ENCODE measurements around the gene ZDHHC20. TPM values are rescaled to one million over a fixed set of nuclear protein-coding genes. Genes with fewer than 3 reads are reported as not detected.

The ZDHHC20 gene
- total RNA-seq, 1 donor from 2014 or later, result 72.5 TPM

DNA sequence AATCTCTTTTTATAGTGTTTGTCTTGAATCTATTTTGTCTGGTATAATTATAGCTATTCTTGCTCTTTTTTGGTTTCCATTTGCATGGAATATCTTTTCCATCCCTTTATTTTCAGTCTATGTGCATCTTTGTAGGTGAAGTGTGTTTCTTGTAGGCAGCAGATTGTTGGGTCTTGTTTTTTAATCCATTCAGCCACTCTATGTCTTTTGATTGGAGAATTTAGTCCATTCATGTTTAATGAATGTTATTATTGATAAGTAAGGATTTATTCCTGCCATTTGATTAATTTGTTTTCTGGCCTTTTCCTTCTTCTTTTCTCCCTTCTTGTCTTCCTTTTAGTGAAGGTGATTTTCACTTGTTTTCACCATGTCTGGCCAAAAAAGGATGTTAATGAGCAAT is 11.7 kb upstream of the ZDHHC20 start:
- DNase-seq (ENCODE audit: low spot score), result no peak
- TF ChIP-seq, protein P1, sequence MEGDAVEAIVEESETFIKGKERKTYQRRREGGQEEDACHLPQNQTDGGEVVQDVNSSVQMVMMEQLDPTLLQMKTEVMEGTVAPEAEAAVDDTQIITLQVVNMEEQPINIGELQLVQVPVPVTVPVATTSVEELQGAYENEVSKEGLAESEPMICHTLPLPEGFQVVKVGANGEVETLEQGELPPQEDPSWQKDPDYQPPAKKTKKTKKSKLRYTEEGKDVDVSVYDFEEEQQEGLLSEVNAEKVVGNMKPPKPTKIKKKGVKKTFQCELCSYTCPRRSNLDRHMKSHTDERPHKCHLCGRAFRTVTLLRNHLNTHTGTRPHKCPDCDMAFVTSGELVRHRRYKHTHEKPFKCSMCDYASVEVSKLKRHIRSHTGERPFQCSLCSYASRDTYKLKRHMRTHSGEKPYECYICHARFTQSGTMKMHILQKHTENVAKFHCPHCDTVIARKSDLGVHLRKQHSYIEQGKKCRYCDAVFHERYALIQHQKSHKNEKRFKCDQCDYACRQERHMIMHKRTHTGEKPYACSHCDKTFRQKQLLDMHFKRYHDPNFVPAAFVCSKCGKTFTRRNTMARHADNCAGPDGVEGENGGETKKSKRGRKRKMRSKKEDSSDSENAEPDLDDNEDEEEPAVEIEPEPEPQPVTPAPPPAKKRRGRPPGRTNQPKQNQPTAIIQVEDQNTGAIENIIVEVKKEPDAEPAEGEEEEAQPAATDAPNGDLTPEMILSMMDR (IDR thresholded peaks at IDR 0.05; ENCODE audit: unreplicated experiment), result no peak
- peaks cover 9% of the 10 kb centered on the region for H3K4me1 Mint-ChIP-seq (ENCODE audit: unreplicated experiment)
- H3K36me3 Mint-ChIP-seq (ENCODE audit: low read depth, unreplicated experiment), result no peaks in the 10 kb centered on the region
- no peaks in the 10 kb centered on the region for H3K9me3 Mint-ChIP-seq (ENCODE audit: unreplicated experiment)
- no peaks in the 10 kb centered on the region for H3K27me3 Mint-ChIP-seq (ENCODE audit: unreplicated experiment)
- H3K27ac Mint-ChIP-seq (ENCODE audit: unreplicated experiment), result no peak overlapping the region
- no peak overlapping the region for H3K4me3 Mint-ChIP-seq (ENCODE audit: unreplicated experiment)

DNA sequence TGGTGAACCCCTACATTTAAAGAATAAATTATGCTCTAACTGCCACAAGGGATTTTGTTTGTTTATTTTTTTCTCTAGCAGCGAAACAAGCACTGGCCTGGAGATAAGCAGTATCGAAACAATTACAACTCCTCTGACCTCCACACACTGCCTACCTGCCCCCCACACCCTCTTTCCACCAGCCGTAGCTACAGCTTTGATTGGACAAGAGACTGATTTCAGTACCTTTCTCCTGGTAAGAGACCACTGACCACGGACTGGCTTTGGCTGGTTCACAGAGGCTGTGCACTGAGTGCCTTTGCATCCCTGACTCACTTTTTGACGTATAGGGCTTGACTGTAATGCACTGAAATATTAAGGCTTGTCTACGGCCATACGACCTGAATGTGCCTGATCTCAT is 7.4 kb upstream of the ZDHHC20 start:
- Mint-ChIP-seq H3K36me3 (ENCODE audit: low read depth, unreplicated experiment) (no peaks in the 10 kb centered on the region), H3K27ac (ENCODE audit: unreplicated experiment) (no peak overlapping the region), H3K27me3 (ENCODE audit: unreplicated experiment) (peaks cover 3% of the 10 kb centered on the region), H3K9me3 (ENCODE audit: unreplicated experiment) (no peaks in the 10 kb centered on the region), H3K4me3 (ENCODE audit: unreplicated experiment) (no peak overlapping the region), H3K4me1 (ENCODE audit: unreplicated experiment) (peaks cover 14% of the 10 kb centered on the region)
- TF ChIP-seq, protein P1 (IDR thresholded peaks at IDR 0.05; ENCODE audit: unreplicated experiment), result no peak
- DNase-seq (ENCODE audit: low spot score), result no peak

DNA sequence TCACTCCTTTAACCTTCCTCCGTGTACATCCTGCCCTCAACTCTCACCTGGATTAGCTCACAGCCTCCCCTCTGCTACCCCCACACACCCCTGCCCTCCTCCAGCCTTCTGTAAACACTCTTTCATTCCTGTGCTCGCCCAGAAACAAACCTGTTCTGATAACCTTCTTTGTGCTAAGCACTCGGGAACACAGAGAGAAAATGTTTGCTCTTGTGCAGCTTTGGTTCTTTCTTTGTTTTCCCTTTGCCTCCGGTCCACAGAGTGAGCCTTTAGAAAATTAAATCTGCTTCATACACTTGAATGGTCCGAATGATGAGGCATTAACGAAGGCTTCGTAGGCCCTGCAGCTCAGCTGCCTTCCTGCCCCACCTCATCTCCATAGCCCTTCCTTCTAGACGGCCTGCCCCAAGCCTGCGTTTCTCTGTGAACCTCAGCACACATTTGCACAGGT is 6.6 kb upstream of the ZDHHC20 start:
- Mint-ChIP-seq H3K9me3 (ENCODE audit: unreplicated experiment) (no peaks in the 10 kb centered on the region), H3K36me3 (ENCODE audit: low read depth, unreplicated experiment) (no peaks in the 10 kb centered on the region), H3K4me1 (ENCODE audit: unreplicated experiment) (peaks cover 14% of the 10 kb centered on the region), H3K4me3 (ENCODE audit: unreplicated experiment) (no peak overlapping the region), H3K27me3 (ENCODE audit: unreplicated experiment) (peaks cover 3% of the 10 kb centered on the region), H3K27ac (ENCODE audit: unreplicated experiment) (no peak overlapping the region)
- no peak for DNase-seq (ENCODE audit: low spot score)
- TF ChIP-seq, protein P1 (IDR thresholded peaks at IDR 0.05; ENCODE audit: unreplicated experiment), result no peak

DNA sequence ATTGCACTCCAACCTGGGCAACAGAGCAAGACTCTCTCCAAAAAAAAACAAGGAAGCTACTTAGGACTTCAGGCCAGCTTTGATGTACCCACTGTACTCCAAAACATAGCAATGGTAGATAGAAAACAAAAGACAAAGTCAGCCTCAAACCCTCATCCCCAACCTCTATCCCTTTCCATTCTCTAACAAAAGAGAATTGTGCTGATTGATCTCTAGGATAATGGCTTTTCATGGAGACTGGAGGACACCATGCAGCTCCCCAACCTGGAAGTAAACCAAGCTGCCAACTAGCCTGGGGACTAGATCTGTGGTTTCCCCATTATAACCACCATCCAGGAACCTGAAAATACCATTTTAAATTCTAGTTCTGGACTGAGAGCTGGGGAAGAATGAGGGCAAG is 4.3 kb upstream of the ZDHHC20 start:
- no peak overlapping the region for H3K4me3 Mint-ChIP-seq (ENCODE audit: unreplicated experiment)
- H3K27ac Mint-ChIP-seq (ENCODE audit: unreplicated experiment), result no peak overlapping the region
- TF ChIP-seq, protein P1 (IDR thresholded peaks at IDR 0.05; ENCODE audit: unreplicated experiment), result no peak
- no peaks in the 10 kb centered on the region for H3K36me3 Mint-ChIP-seq (ENCODE audit: low read depth, unreplicated experiment)
- H3K9me3 Mint-ChIP-seq (ENCODE audit: unreplicated experiment), result no peaks in the 10 kb centered on the region
- H3K27me3 Mint-ChIP-seq (ENCODE audit: unreplicated experiment), result peaks cover 5% of the 10 kb centered on the region
- no peak for DNase-seq (ENCODE audit: low spot score)
- H3K4me1 Mint-ChIP-seq (ENCODE audit: unreplicated experiment), result peaks cover 14% of the 10 kb centered on the region

DNA sequence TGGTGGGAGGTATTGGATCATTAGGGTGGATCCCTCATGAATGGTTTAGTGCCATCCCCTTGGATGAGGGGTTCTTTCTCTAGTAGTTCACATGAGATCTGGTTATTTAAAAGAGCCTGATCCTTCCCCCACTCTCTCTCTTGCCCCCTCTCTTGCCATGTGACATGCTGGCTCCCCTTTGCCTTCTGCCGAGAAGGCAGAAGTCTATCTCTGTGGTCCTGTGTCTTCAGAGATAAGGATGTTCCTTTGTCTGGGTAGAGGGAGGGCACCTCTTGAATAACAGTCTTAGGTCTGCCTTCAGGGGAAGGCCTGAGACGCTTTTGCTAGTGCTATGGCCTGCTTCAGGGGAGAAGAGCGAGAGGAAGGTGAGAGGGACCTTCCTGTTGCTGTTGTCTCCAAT is 2.0 kb upstream of the ZDHHC20 start:
- H3K27ac Mint-ChIP-seq (ENCODE audit: unreplicated experiment), result no peak overlapping the region
- TF ChIP-seq, protein P1 (IDR thresholded peaks at IDR 0.05; ENCODE audit: unreplicated experiment), result no peak
- H3K27me3 Mint-ChIP-seq (ENCODE audit: unreplicated experiment), result peaks cover 5% of the 10 kb centered on the region
- H3K9me3 Mint-ChIP-seq (ENCODE audit: unreplicated experiment), result no peaks in the 10 kb centered on the region
- no peak for DNase-seq (ENCODE audit: low spot score)
- peaks cover 4% of the 10 kb centered on the region for H3K36me3 Mint-ChIP-seq (ENCODE audit: low read depth, unreplicated experiment)
- peaks cover 19% of the 10 kb centered on the region for H3K4me1 Mint-ChIP-seq (ENCODE audit: unreplicated experiment)
- no peak overlapping the region for H3K4me3 Mint-ChIP-seq (ENCODE audit: unreplicated experiment)

All from endothelial cell (in vitro differentiated cells).